ENCODE results near the gene PRODH2.

DNA sequence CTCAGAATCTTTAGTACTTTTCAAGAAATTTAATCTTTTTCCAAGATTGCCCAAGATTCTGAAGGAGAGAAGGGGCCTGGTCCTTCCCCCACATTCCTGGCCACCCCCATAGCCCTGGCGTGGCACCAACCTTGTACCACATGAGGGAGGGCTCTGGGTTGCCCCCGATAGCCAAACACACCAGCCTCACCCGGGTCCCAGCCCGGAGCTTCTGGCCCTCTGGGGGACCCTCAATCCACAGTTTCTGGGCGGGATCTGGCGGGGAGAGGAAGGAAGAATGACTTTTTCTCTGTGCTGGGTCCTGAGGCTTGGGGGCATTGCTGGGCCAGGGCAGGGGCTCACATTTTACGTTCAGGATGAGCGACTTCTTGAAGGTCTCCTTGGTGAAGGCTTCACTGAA is 35.3 kb upstream of the PRODH2 start:
- TF ChIP-seq CTCF (IDR thresholded peaks at IDR 0.05) (no peak), FOXM1 (IDR thresholded peaks at IDR 0.05; ENCODE audit: low read depth) (no peak), EZH2phosphoT487 (IDR thresholded peaks at IDR 0.05; ENCODE audit: borderline replicate concordance, low read depth) (no peak), CHD2 (IDR thresholded peaks at IDR 0.05; ENCODE audit: low read length, partially characterized antibody) (no peak), USF2 (IDR thresholded peaks at IDR 0.05; ENCODE audit: borderline replicate concordance, low read depth, low read length) (no peak), YY1 (IDR thresholded peaks at IDR 0.05; ENCODE audit: low read depth) (no peak), GATA2 (CRISPR knock-in tag; IDR thresholded peaks at IDR 0.05) (no peak), EP300 (IDR thresholded peaks at IDR 0.05; ENCODE audit: borderline replicate concordance in 1 of 2, low read depth in 1 of 2, low read length in 1 of 2) (no peak)
- TF ChIP-seq, protein P1, sequence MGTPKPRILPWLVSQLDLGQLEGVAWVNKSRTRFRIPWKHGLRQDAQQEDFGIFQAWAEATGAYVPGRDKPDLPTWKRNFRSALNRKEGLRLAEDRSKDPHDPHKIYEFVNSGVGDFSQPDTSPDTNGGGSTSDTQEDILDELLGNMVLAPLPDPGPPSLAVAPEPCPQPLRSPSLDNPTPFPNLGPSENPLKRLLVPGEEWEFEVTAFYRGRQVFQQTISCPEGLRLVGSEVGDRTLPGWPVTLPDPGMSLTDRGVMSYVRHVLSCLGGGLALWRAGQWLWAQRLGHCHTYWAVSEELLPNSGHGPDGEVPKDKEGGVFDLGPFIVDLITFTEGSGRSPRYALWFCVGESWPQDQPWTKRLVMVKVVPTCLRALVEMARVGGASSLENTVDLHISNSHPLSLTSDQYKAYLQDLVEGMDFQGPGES (IDR thresholded peaks at IDR 0.05; ENCODE audit: low read depth, low read length), result no peak
- TF ChIP-seq, protein P2, sequence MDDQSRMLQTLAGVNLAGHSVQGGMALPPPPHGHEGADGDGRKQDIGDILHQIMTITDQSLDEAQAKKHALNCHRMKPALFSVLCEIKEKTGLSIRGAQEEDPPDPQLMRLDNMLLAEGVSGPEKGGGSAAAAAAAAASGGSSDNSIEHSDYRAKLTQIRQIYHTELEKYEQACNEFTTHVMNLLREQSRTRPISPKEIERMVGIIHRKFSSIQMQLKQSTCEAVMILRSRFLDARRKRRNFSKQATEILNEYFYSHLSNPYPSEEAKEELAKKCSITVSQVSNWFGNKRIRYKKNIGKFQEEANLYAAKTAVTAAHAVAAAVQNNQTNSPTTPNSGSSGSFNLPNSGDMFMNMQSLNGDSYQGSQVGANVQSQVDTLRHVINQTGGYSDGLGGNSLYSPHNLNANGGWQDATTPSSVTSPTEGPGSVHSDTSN (IDR thresholded peaks at IDR 0.05), result no peak

Measured in SK-N-SH (cell line).